GM21717 (cell line): ENCODE results near the gene CSTF3.
A peak's percentile ranks its signal among the peaks of the same experiment; 100 is the strongest.

Experiments
- ATAC-seq: cut with Tn5 transposase; IDR thresholded peaks from one replicate; pipeline ENCODE4 v1.9.1; 2021; ENCODE audit warnings: mild to moderate bottlenecking, moderate library complexity; ENCODE audit not compliant: unreplicated experiment

The CSTF3 gene

GRCh38 chr11:33045551-33046255, 115.6 kb downstream of the CSTF3 start:
- ATAC-seq: no peak

- ATAC-seq: no peak
Measured at GRCh38 chr11:33044285-33044756, 117.0 kb downstream of the CSTF3 start.

GRCh38 chr11:33043221-33043830, 118.0 kb downstream of the CSTF3 start:
- ATAC-seq: no peak

GRCh38 chr11:33040862-33041453, 120.3 kb downstream of the CSTF3 start:
- peak; percentile 18 for ATAC-seq

- peak; percentile 46 for ATAC-seq
Measured at GRCh38 chr11:33040033-33040861, 121.0 kb downstream of the CSTF3 start.

- ATAC-seq: peak; percentile 75
Measured at GRCh38 chr11:33039274-33040032, 121.8 kb downstream of the CSTF3 start, which contains the start of gene TCP11L1. Gene TCP11L1 (plus strand): TSS chr11:33039572. CDS start chr11:33043774, 4,202 bp downstream.

- no peak for ATAC-seq
Measured at GRCh38 chr11:33035011-33035410, 126.3 kb downstream of the CSTF3 start.
